ENCODE measurements around the gene NCKAP5.

The NCKAP5 gene

DNA sequence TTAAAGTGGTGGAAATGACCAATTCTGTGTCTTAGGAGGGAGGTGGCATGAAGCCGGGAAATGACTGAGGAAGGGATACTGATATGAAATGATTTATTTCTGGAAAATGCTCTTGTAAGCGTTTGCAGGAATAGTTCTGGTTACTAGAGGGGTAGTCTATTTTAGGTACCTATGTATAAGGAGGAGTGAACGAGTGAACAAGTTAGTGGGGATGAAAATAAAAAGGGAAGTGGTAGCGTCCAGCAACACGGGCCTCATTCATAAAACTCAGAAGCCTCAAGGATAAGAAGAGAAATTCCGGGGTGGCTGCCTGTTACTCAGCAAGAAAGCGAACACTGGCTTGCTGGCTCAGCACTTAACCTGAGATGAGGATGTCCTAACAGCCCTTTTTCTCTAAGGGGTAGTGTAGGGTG lies 303.3 kb downstream of the NCKAP5 start:
- no peaks in the 10 kb centered on the region for H3F3A ChIP-seq (ENCODE audit: insufficient read depth, low read length)
- H3K4me3 ChIP-seq (ENCODE audit: low read depth, low read length, poor library complexity, severe bottlenecking), result no peak overlapping the region
- no peaks in the 10 kb centered on the region for H3K9me2 ChIP-seq (ENCODE audit: low read depth, low read length)
- H2AFZ ChIP-seq (ENCODE audit: low read length), result no peak overlapping the region
- H3K27ac ChIP-seq (ENCODE audit: low read depth, low read length, poor library complexity, severe bottlenecking), result no peak overlapping the region
- H3K4me2 ChIP-seq (ENCODE audit: low read length), result no peak overlapping the region
- H3K4me1 ChIP-seq (ENCODE audit: insufficient read depth, low read length, severe bottlenecking), result no peaks in the 10 kb centered on the region
- no peaks in the 10 kb centered on the region for H3K27me3 ChIP-seq (ENCODE audit: insufficient read depth, low read length)
- H3K9ac ChIP-seq (ENCODE audit: low read length), result no peak overlapping the region
- H3K79me2 ChIP-seq (ENCODE audit: insufficient read depth, low read length), result no peaks in the 10 kb centered on the region
- H3K36me3 ChIP-seq (ENCODE audit: insufficient read depth, low read length), result no peaks in the 10 kb centered on the region
- TF ChIP-seq, protein P1, sequence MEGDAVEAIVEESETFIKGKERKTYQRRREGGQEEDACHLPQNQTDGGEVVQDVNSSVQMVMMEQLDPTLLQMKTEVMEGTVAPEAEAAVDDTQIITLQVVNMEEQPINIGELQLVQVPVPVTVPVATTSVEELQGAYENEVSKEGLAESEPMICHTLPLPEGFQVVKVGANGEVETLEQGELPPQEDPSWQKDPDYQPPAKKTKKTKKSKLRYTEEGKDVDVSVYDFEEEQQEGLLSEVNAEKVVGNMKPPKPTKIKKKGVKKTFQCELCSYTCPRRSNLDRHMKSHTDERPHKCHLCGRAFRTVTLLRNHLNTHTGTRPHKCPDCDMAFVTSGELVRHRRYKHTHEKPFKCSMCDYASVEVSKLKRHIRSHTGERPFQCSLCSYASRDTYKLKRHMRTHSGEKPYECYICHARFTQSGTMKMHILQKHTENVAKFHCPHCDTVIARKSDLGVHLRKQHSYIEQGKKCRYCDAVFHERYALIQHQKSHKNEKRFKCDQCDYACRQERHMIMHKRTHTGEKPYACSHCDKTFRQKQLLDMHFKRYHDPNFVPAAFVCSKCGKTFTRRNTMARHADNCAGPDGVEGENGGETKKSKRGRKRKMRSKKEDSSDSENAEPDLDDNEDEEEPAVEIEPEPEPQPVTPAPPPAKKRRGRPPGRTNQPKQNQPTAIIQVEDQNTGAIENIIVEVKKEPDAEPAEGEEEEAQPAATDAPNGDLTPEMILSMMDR (IDR thresholded peaks at IDR 0.05; ENCODE audit: low read length), result no peak
- TF ChIP-seq EZH2 (IDR thresholded peaks at IDR 0.05; ENCODE audit: borderline replicate concordance, low read length), result no peak
- no peaks in the 10 kb centered on the region for H3K9me3 ChIP-seq (ENCODE audit: low read length)
- no peaks in the 10 kb centered on the region for H4K20me1 ChIP-seq (ENCODE audit: insufficient read depth, low read length)

DNA sequence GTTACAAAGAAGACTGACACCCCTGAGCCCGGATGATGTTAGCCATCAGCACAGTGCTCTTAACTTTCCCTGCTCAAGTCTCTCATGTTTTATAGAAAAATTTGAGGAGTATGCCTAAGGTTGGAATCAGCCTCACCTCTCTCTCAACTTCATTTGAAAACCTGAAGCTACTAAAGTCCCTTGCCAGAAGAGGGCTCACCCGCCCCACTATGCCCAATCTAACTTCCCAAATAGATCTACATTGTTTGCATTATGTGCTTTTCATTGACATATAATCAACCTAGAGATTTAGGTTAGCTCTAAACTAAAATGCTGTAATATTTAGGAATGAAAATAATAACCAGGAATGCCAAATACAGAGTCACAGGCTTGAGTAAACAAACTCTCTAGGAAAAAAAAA lies 305.4 kb downstream of the NCKAP5 start:
- H3K9me2 ChIP-seq (ENCODE audit: low read depth, low read length), result no peaks in the 10 kb centered on the region
- no peaks in the 10 kb centered on the region for H3K79me2 ChIP-seq (ENCODE audit: insufficient read depth, low read length)
- no peaks in the 10 kb centered on the region for H3K27me3 ChIP-seq (ENCODE audit: insufficient read depth, low read length)
- TF ChIP-seq, protein P1 (IDR thresholded peaks at IDR 0.05; ENCODE audit: low read length), result peak; percentile 9; the same call in 1 of the 2 replicates
- no peak for TF ChIP-seq EZH2 (IDR thresholded peaks at IDR 0.05; ENCODE audit: borderline replicate concordance, low read length)
- no peak overlapping the region for H3K4me3 ChIP-seq (ENCODE audit: low read depth, low read length, poor library complexity, severe bottlenecking)
- no peak overlapping the region for H3K4me2 ChIP-seq (ENCODE audit: low read length)
- H2AFZ ChIP-seq (ENCODE audit: low read length), result no peak overlapping the region
- no peaks in the 10 kb centered on the region for H3F3A ChIP-seq (ENCODE audit: insufficient read depth, low read length)
- H3K4me1 ChIP-seq (ENCODE audit: insufficient read depth, low read length, severe bottlenecking), result no peaks in the 10 kb centered on the region
- H3K27ac ChIP-seq (ENCODE audit: low read depth, low read length, poor library complexity, severe bottlenecking), result no peak overlapping the region
- no peaks in the 10 kb centered on the region for H3K9me3 ChIP-seq (ENCODE audit: low read length)
- no peaks in the 10 kb centered on the region for H3K36me3 ChIP-seq (ENCODE audit: insufficient read depth, low read length)
- H4K20me1 ChIP-seq (ENCODE audit: insufficient read depth, low read length), result no peaks in the 10 kb centered on the region
- H3K9ac ChIP-seq (ENCODE audit: low read length), result no peak overlapping the region

DNA sequence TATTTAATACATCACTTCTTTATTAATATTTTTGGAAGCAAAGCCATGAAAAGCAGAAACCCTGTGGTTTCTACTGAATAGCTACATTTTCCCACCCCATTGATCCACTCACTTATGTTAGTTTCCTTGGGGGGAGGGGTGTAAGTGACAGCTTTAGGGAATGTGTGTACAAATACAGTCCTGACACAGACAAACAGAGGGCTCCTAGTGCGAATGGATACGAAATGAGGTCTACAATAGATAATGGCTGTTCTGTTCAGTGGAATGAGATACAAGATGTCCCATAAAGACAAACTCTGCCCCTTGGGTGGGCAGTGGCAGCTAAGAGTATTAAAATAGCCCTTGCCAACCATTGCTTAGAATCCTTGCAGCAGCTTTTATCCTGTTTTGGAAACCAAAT lies 312.9 kb downstream of the NCKAP5 start:
- H3K4me1 ChIP-seq (ENCODE audit: insufficient read depth, low read length, severe bottlenecking), result no peaks in the 10 kb centered on the region
- H3K79me2 ChIP-seq (ENCODE audit: insufficient read depth, low read length), result no peaks in the 10 kb centered on the region
- TF ChIP-seq, protein P1 (IDR thresholded peaks at IDR 0.05; ENCODE audit: low read length), result no peak
- TF ChIP-seq EZH2 (IDR thresholded peaks at IDR 0.05; ENCODE audit: borderline replicate concordance, low read length), result no peak
- no peaks in the 10 kb centered on the region for H3F3A ChIP-seq (ENCODE audit: insufficient read depth, low read length)
- no peak overlapping the region for H3K4me2 ChIP-seq (ENCODE audit: low read length)
- no peak overlapping the region for H3K4me3 ChIP-seq (ENCODE audit: low read depth, low read length, poor library complexity, severe bottlenecking)
- H4K20me1 ChIP-seq (ENCODE audit: insufficient read depth, low read length), result no peaks in the 10 kb centered on the region
- H2AFZ ChIP-seq (ENCODE audit: low read length), result no peak overlapping the region
- no peak overlapping the region for H3K9ac ChIP-seq (ENCODE audit: low read length)
- no peaks in the 10 kb centered on the region for H3K9me2 ChIP-seq (ENCODE audit: low read depth, low read length)
- H3K27me3 ChIP-seq (ENCODE audit: insufficient read depth, low read length), result no peaks in the 10 kb centered on the region
- H3K36me3 ChIP-seq (ENCODE audit: insufficient read depth, low read length), result no peaks in the 10 kb centered on the region
- no peak overlapping the region for H3K27ac ChIP-seq (ENCODE audit: low read depth, low read length, poor library complexity, severe bottlenecking)
- H3K9me3 ChIP-seq (ENCODE audit: low read length), result no peaks in the 10 kb centered on the region
